ENCODE measurements around the gene CDH12. TPM values are rescaled to one million over a fixed set of nuclear protein-coding genes. Genes with fewer than 3 reads are reported as not detected.
"Not testable (repeated sequence)": the region's sequence is repeated elsewhere in the genome, so short reads cannot be mapped to it uniquely, and the experiment has no call there.

Gene CDH12
- total RNA-seq, 2 donors from 2014 or later, result 0.90 to 1.9 TPM

DNA sequence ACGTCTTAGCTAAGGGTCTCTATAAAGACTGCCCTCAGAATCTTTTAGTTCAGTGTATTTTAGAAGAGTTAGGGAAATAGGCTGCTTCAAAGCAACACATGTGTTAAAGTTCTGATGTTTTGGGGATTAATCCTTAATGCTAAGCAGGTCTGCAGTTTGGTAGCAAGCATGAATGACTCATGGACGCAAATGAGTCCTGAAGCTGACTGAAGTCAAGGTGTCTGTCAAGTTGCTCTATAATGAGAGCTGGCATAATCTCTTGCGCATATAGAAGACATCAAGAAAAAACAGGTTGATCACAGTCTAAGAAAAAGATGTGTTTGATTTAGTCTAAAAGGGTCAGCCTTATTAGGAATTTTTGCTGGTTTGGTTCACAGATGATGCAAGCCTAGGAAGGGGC is 630.1 kb downstream of the CDH12 start:
- no peaks in the 10 kb centered on the region for H3K4me1 Mint-ChIP-seq
- Histone ChIP-seq H3K27ac (ENCODE audit: low read depth, low read length) (no peak overlapping the region), H3K9me3 (ENCODE audit: control insufficient read depth, low read length) (no peaks in the 10 kb centered on the region), H3K4me3 (ENCODE audit: low read length) (no peak overlapping the region), H3K4me1 (ENCODE audit: control insufficient read depth, insufficient read depth, low read length) (no peaks in the 10 kb centered on the region), H3K9ac (ENCODE audit: extremely low read depth, low read length, poor library complexity, severe bottlenecking) (no peak overlapping the region), H3K27me3 (ENCODE audit: control insufficient read depth, insufficient read depth, low read length, poor library complexity, severe bottlenecking) (no peaks in the 10 kb centered on the region), H3K36me3 (ENCODE audit: control insufficient read depth, insufficient read depth, low read length) (no peaks in the 10 kb centered on the region)
- DNase-seq, result no peak
- 96 to 100% methylated on average over 3 of the region's 3 CpGs for WGBS, 2 experiments (ENCODE audit: insufficient coverage in 1 of 2, insufficient read length in 1 of 2)
- H3K9me3 Mint-ChIP-seq, result no peaks in the 10 kb centered on the region
- no peak overlapping the region for H3K27ac Mint-ChIP-seq
- no peaks in the 10 kb centered on the region for H3K36me3 Mint-ChIP-seq (ENCODE audit: low read depth)
- H3K4me3 Mint-ChIP-seq, result no peak overlapping the region
- no peak for TF ChIP-seq CTCF (conservative IDR thresholded peaks at IDR 0.05)
- no peaks in the 10 kb centered on the region for H3K27me3 Mint-ChIP-seq (ENCODE audit: insufficient read depth)

GRCh38 chr5:22213703-22214495 is 639.2 kb downstream of the CDH12 start:
- DNase-seq, result peak; percentile 70
- not testable (repeated sequence) for H3K4me3 ChIP-seq (ENCODE audit: low read length); H3K27ac ChIP-seq (ENCODE audit: low read depth, low read length); H3K27me3 Mint-ChIP-seq (ENCODE audit: insufficient read depth); H3K36me3 Mint-ChIP-seq (ENCODE audit: low read depth); H3K9ac ChIP-seq (ENCODE audit: extremely low read depth, low read length, poor library complexity, severe bottlenecking); H3K9me3 Mint-ChIP-seq; H3K9me3 ChIP-seq (ENCODE audit: control insufficient read depth, low read length); H3K4me3 Mint-ChIP-seq; H3K4me1 ChIP-seq (ENCODE audit: control insufficient read depth, insufficient read depth, low read length); H3K27me3 ChIP-seq (ENCODE audit: control insufficient read depth, insufficient read depth, low read length, poor library complexity, severe bottlenecking); H3K36me3 ChIP-seq (ENCODE audit: control insufficient read depth, insufficient read depth, low read length); H3K27ac Mint-ChIP-seq
- 27% methylated on average over 3 of the region's 11 CpGs; no CpG with 5 or more reads in 1 of the 2 experiments for WGBS, 2 experiments (ENCODE audit: insufficient coverage in 1 of 2, insufficient read length in 1 of 2)
- peaks cover 13% of the 10 kb centered on the region for H3K4me1 Mint-ChIP-seq
- peak; percentile 67 for TF ChIP-seq CTCF (conservative IDR thresholded peaks at IDR 0.05)

DNA sequence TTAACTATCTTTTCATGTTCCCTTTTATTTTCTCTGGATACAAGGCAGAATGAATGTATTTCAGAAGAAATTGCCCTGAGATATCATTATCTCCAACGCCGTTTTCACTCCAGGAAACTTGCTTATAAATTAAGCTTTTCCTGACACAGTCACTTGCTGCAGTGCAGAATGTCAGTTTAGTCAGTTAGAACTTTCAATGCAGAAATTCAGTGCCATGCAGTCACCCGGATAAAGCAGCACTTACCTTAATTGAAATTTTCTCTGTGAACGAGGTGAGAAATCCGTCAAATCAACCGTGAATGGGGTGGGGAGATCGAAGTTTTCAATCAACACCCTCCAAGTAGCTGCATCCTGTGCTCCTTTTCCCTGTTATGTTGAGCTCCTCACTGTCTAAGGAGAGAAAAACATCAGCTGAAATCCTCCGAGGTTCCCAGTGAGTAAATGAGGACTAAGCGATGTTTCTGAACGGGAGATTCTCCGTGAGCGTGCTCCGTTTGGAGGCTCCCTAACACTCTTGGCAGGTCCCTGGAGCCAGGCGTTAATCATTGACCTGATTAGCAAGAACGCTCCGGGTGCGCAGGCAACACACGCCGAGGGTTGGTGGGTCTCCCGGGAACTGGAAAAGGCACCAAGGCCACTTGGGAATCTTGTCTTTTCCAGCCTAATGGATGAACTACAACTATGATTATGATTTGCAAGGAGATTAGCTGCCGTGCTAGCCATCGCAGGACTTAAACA is 640.7 kb downstream of the CDH12 start:
- not testable (repeated sequence) for H3K9ac ChIP-seq (ENCODE audit: extremely low read depth, low read length, poor library complexity, severe bottlenecking); H3K9me3 ChIP-seq (ENCODE audit: control insufficient read depth, low read length); H3K36me3 ChIP-seq (ENCODE audit: control insufficient read depth, insufficient read depth, low read length); H3K36me3 Mint-ChIP-seq (ENCODE audit: low read depth); H3K4me1 ChIP-seq (ENCODE audit: control insufficient read depth, insufficient read depth, low read length); H3K27ac Mint-ChIP-seq; H3K9me3 Mint-ChIP-seq; H3K27ac ChIP-seq (ENCODE audit: low read depth, low read length); H3K27me3 ChIP-seq (ENCODE audit: control insufficient read depth, insufficient read depth, low read length, poor library complexity, severe bottlenecking)
- Mint-ChIP-seq H3K4me3 (peak overlapping the region; percentile 44), H3K27me3 (ENCODE audit: insufficient read depth) (peaks cover 12% of the 10 kb centered on the region), H3K4me1 (peaks cover 13% of the 10 kb centered on the region)
- 56 to 68% methylated on average over 2 to 9 of the region's 22 CpGs for WGBS, 2 experiments (ENCODE audit: insufficient coverage in 1 of 2, insufficient read length in 1 of 2)
- DNase-seq, result peak; percentile 63
- peak overlapping the region; percentile 73 for H3K4me3 ChIP-seq (ENCODE audit: low read length)

DNA sequence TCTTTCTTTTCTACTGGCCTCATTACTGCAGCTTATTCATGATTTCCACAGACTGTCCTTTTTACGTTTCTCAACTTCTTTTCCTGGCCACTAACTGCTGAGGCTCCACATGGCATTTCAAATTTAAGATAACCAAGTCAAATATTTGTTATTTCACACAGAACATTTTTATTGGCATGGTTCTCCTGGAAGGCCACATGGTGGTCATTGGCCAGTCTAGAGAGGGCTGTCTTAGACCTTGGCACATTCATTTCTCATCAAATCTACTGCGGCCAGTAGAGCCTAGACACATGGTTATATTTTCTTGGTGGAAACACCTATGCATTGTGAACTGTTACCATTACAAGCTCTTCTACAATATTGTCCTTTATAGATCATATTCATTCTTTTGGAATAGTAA is 644.7 kb downstream of the CDH12 start:
- H3K27ac Mint-ChIP-seq; H3K36me3 ChIP-seq (ENCODE audit: control insufficient read depth, insufficient read depth, low read length); H3K36me3 Mint-ChIP-seq (ENCODE audit: low read depth); H3K9me3 Mint-ChIP-seq; H3K27ac ChIP-seq (ENCODE audit: low read depth, low read length); H3K4me3 Mint-ChIP-seq; H3K4me3 ChIP-seq (ENCODE audit: low read length); H3K9me3 ChIP-seq (ENCODE audit: control insufficient read depth, low read length); DNase-seq; H3K27me3 ChIP-seq (ENCODE audit: control insufficient read depth, insufficient read depth, low read length, poor library complexity, severe bottlenecking); H3K4me1 ChIP-seq (ENCODE audit: control insufficient read depth, insufficient read depth, low read length); H3K4me1 Mint-ChIP-seq; H3K9ac ChIP-seq (ENCODE audit: extremely low read depth, low read length, poor library complexity, severe bottlenecking): not testable (repeated sequence)
- WGBS, 2 experiments (ENCODE audit: insufficient coverage in 1 of 2, insufficient read length in 1 of 2), result 83 to 96% methylated on average over 1 to 2 of the region's 2 CpGs
- H3K27me3 Mint-ChIP-seq (ENCODE audit: insufficient read depth), result peaks cover 28% of the 10 kb centered on the region

GRCh38 chr5:22188651-22189050 is 664.5 kb downstream of the CDH12 start:
- not testable (repeated sequence) for H3K9me3 Mint-ChIP-seq; H3K4me3 ChIP-seq (ENCODE audit: low read length); H3K27ac Mint-ChIP-seq; H3K27ac ChIP-seq (ENCODE audit: low read depth, low read length); H3K27me3 ChIP-seq (ENCODE audit: control insufficient read depth, insufficient read depth, low read length, poor library complexity, severe bottlenecking); H3K4me3 Mint-ChIP-seq; H3K36me3 Mint-ChIP-seq (ENCODE audit: low read depth); H3K36me3 ChIP-seq (ENCODE audit: control insufficient read depth, insufficient read depth, low read length); DNase-seq; H3K9ac ChIP-seq (ENCODE audit: extremely low read depth, low read length, poor library complexity, severe bottlenecking); H3K4me1 Mint-ChIP-seq; H3K4me1 ChIP-seq (ENCODE audit: control insufficient read depth, insufficient read depth, low read length); H3K9me3 ChIP-seq (ENCODE audit: control insufficient read depth, low read length)
- WGBS, 2 experiments (ENCODE audit: insufficient coverage in 1 of 2, insufficient read length in 1 of 2), result 94% methylated on average over 2 of the region's 2 CpGs; no CpG with 5 or more reads in 1 of the 2 experiments
- H3K27me3 Mint-ChIP-seq (ENCODE audit: insufficient read depth), result peaks cover 23% of the 10 kb centered on the region

All from endodermal cell (in vitro differentiated cells).